ENCODE data around the gene SLC35C1.

The SLC35C1 gene

DNA sequence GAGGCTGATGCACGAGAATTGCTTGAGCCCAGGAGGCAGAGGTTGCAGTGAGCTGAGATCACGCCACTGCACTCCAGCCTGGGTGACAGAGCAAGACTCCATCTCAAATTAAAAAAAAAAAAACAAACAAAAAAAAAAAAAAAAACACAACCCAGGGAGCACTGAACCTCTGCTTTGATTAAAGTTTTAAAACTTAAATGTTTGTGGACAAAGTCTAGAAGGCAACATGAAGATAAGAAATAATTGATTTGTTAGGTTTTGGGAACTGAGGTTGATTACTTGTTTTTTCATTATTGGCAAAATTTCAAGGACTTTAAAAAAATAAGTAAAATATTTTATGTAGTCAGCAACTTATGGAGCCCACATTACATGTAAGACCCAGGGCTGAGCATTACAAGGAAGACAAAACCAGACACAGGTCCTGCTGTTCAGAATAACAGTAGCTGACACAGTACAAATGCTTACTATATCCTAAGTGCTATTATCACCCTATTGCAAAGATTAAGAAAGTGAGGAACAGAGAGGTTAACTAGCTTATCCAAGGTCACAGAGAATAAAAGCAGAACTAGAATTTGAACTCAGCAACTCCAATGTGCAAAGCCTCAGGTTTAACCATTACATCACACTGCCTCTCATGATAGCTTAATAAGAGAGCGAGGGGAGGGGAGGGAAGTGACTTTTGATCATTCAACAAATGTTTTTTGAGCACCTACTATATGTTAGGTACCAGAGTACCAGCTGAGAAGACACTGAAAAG lies 40.1 kb downstream of the SLC35C1 start:
- no peak for DNase-seq

DNA sequence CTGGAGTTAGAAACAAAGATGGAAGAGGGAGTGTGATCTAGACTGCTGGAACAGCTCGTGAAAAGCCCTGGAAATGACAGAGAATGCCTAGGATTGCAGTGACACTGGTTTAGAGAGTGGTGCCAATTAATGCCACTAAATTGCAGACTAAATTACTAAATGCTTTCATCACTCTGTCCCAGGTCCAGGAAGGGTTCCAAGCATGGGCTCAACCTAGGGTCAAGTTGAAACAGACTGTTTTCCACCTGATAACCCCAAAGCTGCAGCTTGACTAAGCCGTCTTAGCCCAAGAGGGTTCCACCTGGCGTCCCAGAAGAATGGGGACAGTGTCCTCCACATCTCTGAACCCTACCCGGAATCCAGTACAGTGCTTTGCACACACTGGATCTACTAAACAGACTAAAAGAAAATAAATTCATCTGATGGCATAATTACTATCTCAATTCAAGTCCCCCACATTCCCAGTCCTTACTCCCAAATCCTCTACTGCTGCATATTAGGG lies 41.3 kb downstream of the SLC35C1 start:
- DNase-seq, result no peak

DNA sequence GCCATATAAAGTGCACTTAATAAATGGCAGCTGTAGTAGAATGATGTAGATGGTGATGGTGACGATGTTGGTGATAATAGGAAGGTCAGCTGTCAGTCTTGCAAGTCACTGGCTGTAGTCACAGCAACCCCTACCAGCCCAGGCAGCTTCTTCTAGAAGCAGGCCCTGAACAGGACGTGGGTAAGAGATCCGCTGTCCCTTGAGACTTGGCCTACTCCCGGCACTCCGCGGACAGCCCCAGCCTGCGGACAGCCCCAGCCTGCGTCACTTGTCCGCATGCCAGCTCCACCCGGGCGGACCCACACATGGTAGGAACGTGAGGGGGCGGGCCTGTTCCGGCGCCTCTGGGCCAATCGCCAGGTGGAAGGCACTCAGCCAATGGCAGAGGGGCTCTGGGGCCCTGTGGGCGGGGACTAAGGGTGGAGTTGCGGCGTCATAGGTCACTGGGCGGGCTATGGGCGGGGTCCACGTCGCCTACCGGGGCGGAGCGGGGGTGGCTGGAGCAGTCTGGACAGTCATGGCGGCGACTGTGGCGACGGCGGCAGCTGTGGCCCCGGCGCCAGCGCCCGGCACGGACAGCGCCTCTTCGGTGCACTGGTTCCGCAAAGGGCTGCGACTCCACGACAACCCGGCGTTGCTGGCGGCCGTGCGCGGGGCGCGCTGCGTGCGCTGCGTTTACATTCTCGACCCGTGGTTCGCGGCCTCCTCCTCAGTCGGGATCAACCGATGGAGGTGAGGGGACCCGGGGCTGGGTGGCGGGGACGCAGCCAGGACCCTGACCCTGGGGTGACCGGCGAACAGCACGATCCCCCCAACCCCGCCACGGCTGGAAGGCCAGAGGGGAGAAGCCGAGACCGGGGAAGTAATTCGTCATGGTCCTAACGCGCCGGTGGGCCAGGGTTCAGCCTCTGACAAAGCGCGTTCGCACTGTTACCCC lies 42.3 kb downstream of the SLC35C1 start, which contains the start of gene CRY2:
Gene CRY2, plus strand, starts transcription at position 502 of the 937 bp plus-strand sequence. Its CDS starts 16 bp downstream, at position 518.
- peak; percentile 91 to 100 (median 99) for DNase-seq

GRCh38 chr11:45847911-45848316 lies 43.0 kb downstream of the SLC35C1 start:
- peak in 15 of 56 donors; percentile 25 to 64 (median 46) for DNase-seq

DNA sequence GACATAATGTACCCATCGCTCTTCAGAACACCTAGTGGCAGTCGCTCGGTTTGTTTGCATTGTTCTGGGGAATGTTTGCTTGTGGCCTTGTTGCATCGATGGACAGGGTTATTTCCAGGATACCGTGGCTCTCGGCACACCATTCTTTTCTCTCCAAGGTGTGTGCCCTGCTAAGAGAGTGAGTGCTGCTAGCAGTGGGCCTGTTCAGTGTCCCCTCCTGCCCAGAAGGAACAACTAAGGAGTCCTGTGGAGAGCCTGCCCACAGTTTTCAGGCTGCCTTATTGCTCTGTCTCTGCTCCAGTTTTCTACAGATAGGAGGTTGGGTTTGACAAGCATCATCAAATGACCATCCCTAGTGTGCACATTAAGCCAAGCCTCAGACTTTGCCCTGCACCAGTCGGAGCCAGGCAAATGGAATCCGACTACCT lies 43.7 kb downstream of the SLC35C1 start:
- no peak for DNase-seq

GRCh38 chr11:45850446-45850845 lies 45.5 kb downstream of the SLC35C1 start:
- DNase-seq, result no peak

DNA sequence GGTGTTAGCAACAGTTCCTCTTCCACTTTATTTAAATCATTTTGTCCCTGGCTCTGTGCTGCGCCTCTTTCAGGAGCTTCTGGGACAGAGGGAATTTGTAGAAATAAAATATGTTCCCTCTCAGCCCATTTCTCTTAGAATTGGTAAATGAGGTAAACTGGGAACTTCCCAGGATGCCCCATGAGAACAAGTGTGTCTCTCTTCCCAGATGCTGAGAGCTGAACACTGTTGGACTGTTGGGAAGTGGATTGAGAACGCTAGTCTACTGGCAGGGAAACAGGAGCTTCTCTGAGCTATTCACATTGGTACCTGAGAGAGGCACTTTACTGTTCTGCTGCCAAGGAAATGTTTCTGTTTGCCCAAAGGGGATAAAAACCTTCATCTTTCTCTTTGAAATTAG lies 46.3 kb downstream of the SLC35C1 start:
- peak in 1 of 56 donors; percentile 12 for DNase-seq

- peak in 26 of 56 donors; percentile 16 to 68 (median 39) for DNase-seq
These were observed 47.2 kb downstream of the SLC35C1 start for GRCh38 chr11:45852018-45852711.

- peak in 1 of 56 donors; percentile 17 for DNase-seq
These were observed 47.8 kb downstream of the SLC35C1 start for GRCh38 chr11:45852712-45853101.

DNA sequence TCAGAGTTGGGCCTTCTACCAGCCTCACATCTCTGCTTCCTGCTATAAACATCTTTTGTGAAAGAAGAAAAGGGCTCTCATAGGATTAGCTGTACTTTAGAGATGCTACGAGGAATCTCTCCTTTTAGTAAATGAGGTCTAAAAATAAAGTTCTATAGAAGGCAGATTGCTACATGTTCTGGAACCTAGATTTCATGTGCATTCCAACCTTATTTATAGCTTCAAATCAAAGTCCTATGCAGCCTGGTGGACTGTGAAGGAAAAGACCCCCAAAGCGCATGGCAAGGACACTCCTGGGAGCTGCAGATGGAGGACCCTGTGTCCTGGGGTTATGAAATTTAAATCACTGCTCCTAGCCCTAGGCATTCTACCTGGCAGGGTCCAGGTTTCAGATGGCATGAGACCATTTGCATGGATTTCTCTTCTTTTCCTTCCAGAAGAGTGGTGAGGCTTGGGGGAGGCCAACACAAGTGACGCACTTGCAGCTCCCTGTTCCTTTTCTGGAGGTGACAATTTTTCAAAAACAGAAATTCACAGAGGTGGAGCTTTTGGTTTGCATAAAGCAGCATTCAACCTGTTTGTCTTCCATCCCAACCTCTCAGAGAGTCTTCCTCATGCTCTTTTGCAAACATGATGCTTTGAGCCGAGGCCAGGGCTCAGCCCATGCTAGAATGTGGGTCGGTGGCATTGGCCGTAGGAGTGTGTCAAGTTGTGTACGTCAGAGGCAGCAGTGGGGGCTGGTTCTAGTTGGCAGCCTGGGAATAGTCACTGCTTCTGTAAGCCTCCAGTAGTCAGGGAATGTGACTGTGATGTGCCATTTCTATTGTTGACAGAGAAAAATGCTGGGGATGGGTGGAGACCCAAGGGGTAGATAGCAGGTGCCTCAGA lies 48.6 kb downstream of the SLC35C1 start:
- peak in 27 of 56 donors; percentile 12 to 74 (median 36) for DNase-seq

- DNase-seq, result no peak
These were observed 50.4 kb downstream of the SLC35C1 start for GRCh38 chr11:45855308-45855707.

- DNase-seq, result no peak
These were observed 51.1 kb downstream of the SLC35C1 start for GRCh38 chr11:45856044-45856468.

- peak in 24 of 56 donors; percentile 20 to 70 (median 40) for DNase-seq
These were observed 53.1 kb downstream of the SLC35C1 start for GRCh38 chr11:45857961-45858474.

GRCh38 chr11:45858751-45859398 lies 53.9 kb downstream of the SLC35C1 start:
- DNase-seq, result no peak

GRCh38 chr11:45859661-45860140 lies 54.8 kb downstream of the SLC35C1 start:
- peak in 54 of 56 donors; percentile 17 to 91 (median 74) for DNase-seq

DNA sequence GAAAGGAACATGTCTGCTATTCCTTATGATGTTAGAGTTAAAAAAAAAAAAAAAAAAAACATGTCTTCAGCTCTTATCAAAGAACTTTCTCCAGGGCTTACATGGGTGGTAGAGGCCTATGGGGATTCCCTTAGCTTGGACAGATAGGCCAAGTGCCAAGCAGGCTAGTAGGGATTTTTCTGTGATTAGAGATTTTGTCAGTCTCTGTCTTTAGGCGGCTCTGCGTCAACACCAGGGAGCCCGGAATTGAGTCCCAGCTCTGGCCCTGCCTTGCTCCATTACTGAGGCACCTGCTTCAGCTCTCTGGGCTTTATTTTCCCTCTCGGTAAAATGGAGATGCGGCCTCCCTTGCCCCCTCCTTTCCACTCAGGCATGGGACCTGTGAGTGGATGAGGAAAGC lies 55.4 kb downstream of the SLC35C1 start:
- no peak for DNase-seq

DNA sequence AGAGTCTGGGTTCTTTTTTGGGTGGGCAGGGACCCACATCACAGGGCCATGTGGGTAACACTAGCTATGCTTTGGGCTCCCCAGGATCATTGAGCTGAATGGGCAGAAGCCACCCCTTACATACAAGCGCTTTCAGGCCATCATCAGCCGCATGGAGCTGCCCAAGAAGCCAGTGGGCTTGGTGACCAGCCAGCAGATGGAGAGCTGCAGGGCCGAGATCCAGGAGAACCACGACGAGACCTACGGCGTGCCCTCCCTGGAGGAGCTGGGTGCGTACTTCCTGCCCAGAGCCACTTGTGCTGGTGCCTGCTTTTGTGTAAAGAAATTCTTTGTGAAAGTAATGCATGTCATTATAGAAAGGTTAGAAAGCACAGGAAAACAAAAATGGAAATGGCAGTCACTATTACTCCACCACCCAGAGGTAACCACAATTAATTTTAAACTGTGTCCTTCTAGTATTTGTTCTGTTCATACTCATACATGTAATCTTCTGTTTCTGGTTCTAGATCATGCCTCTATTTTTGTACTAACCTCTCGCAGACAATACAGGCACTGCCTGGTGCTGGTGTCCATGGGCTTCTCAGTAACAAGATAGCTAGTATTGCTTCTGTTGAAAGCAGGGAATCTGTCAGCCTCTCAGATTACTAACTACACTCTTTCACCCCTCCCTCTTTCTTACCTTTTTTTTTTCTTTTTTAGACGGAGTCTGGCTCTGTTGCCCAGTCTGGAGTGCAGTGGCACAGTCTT lies 56.0 kb downstream of the SLC35C1 start:
- DNase-seq, result peak in 2 of 56 donors; percentile 16 to 39
